ENCODE measurements around the gene USP47.
A peak's percentile ranks its signal among the peaks of the same experiment; 100 is the strongest.

DNA sequence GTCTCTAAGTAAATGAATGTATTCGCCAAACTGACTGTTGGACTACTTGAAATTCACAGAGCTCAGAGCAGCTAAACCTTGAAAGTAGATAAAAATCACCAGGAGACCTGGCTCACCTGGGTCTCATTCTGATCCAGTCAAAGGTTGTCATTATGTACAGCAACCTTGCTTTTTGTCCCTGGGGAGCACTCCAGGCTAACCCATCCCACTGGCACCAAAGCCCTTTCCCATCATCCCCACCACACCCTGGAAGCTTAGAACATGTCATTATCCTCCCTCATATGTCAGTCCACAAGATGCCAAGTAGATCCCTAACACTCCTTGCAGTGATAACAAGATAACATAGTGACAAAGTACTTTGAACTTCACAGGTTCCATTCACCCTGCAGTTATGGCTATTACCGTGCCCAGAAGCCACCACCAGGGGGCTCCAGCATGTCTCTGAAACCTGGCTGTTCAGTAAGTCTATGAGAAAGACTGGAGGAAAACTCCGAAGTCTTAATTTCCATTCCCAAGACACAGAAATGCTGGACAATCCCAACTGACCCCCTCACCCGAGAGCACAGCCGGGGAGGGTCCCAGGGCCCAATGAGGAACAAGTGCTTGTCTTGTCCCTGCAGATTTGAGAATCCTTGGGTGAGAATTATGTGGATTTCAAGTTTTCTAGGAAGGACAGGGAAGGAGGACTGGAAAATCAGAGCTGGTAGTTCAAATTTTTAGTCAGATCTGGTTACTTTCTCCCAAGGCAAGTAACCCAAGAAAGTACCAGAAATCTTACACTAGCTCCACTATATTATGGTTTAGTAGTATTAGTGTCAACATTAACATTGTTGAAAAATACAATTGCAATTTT, 43.0 kb upstream of the USP47 start:
- TF ChIP-seq, protein P1, sequence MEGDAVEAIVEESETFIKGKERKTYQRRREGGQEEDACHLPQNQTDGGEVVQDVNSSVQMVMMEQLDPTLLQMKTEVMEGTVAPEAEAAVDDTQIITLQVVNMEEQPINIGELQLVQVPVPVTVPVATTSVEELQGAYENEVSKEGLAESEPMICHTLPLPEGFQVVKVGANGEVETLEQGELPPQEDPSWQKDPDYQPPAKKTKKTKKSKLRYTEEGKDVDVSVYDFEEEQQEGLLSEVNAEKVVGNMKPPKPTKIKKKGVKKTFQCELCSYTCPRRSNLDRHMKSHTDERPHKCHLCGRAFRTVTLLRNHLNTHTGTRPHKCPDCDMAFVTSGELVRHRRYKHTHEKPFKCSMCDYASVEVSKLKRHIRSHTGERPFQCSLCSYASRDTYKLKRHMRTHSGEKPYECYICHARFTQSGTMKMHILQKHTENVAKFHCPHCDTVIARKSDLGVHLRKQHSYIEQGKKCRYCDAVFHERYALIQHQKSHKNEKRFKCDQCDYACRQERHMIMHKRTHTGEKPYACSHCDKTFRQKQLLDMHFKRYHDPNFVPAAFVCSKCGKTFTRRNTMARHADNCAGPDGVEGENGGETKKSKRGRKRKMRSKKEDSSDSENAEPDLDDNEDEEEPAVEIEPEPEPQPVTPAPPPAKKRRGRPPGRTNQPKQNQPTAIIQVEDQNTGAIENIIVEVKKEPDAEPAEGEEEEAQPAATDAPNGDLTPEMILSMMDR (conservative IDR thresholded peaks at IDR 0.05; ENCODE audit: low read depth, low read length), result peak; percentile 89
- TF ChIP-seq EZH2 (IDR thresholded peaks at IDR 0.05; ENCODE audit: borderline replicate concordance, low read depth, low read length, poor library complexity, severe bottlenecking), result no peak
